ENCODE results near the gene LCN6. TPM values are rescaled to one million over a fixed set of nuclear protein-coding genes. Genes with fewer than 3 reads are reported as not detected.

The LCN6 gene
- total and polyA plus RNA-seq, 9 of the 15 experiments (the other 6 are each of a cell fraction or from before 2014, with no cell fraction given) = 0.10 to 0.45 (median 0.37) TPM; not detected in 5

GRCh38 chr9:136784997-136785361 lies 36.7 kb upstream of the LCN6 start (continued):
- TF ChIP-seq NFE2 (IDR thresholded peaks at IDR 0.05; ENCODE audit: low read depth) = peak; percentile 53; the same call in 1 of the 2 replicates
- no peak for TF ChIP-seq ZNF24 (IDR thresholded peaks at IDR 0.05)
- TF ChIP-seq GTF2A2 (tag; IDR thresholded peaks at IDR 0.05) = no peak
- TF ChIP-seq, protein P1, sequence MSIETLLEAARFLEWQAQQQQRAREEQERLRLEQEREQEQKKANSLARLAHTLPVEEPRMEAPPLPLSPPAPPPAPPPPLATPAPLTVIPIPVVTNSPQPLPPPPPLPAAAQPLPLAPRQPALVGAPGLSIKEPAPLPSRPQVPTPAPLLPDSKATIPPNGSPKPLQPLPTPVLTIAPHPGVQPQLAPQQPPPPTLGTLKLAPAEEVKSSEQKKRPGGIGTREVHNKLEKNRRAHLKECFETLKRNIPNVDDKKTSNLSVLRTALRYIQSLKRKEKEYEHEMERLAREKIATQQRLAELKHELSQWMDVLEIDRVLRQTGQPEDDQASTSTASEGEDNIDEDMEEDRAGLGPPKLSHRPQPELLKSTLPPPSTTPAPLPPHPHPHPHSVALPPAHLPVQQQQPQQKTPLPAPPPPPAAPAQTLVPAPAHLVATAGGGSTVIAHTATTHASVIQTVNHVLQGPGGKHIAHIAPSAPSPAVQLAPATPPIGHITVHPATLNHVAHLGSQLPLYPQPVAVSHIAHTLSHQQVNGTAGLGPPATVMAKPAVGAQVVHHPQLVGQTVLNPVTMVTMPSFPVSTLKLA (conservative IDR thresholded peaks at IDR 0.05) = peak; percentile 39 to 67; a peak in 3 of 4 replicates
- 0 out of 2 replicates have a peak, but pooled peaks have one; percentile 18 for TF ChIP-seq PBX2 (CRISPR knock-in tag; IDR thresholded peaks at IDR 0.05; ENCODE audit: low read depth)
- TF ChIP-seq PBX2 (tag; conservative IDR thresholded peaks at IDR 0.05; ENCODE audit: low read depth) = peak; percentile 55
- peak; percentile 63; the same call in 1 of the 2 replicates for TF ChIP-seq RAD51 (IDR thresholded peaks at IDR 0.05; ENCODE audit: borderline replicate concordance, low read depth)
- TF ChIP-seq, protein P2, sequence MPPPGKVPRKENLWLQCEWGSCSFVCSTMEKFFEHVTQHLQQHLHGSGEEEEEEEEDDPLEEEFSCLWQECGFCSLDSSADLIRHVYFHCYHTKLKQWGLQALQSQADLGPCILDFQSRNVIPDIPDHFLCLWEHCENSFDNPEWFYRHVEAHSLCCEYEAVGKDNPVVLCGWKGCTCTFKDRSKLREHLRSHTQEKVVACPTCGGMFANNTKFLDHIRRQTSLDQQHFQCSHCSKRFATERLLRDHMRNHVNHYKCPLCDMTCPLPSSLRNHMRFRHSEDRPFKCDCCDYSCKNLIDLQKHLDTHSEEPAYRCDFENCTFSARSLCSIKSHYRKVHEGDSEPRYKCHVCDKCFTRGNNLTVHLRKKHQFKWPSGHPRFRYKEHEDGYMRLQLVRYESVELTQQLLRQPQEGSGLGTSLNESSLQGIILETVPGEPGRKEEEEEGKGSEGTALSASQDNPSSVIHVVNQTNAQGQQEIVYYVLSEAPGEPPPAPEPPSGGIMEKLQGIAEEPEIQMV (tag; conservative IDR thresholded peaks at IDR 0.05; ENCODE audit: low read depth) = no peak
- no peak for TF ChIP-seq ZNF644 (tag; IDR thresholded peaks at IDR 0.05; ENCODE audit: low read depth)
- TF ChIP-seq, protein P3, sequence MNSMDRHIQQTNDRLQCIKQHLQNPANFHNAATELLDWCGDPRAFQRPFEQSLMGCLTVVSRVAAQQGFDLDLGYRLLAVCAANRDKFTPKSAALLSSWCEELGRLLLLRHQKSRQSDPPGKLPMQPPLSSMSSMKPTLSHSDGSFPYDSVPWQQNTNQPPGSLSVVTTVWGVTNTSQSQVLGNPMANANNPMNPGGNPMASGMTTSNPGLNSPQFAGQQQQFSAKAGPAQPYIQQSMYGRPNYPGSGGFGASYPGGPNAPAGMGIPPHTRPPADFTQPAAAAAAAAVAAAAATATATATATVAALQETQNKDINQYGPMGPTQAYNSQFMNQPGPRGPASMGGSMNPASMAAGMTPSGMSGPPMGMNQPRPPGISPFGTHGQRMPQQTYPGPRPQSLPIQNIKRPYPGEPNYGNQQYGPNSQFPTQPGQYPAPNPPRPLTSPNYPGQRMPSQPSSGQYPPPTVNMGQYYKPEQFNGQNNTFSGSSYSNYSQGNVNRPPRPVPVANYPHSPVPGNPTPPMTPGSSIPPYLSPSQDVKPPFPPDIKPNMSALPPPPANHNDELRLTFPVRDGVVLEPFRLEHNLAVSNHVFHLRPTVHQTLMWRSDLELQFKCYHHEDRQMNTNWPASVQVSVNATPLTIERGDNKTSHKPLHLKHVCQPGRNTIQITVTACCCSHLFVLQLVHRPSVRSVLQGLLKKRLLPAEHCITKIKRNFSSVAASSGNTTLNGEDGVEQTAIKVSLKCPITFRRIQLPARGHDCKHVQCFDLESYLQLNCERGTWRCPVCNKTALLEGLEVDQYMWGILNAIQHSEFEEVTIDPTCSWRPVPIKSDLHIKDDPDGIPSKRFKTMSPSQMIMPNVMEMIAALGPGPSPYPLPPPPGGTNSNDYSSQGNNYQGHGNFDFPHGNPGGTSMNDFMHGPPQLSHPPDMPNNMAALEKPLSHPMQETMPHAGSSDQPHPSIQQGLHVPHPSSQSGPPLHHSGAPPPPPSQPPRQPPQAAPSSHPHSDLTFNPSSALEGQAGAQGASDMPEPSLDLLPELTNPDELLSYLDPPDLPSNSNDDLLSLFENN (IDR thresholded peaks at IDR 0.05; ENCODE audit: low read depth in 2 of 2, low read length in 2 of 2) = no peak
- TF ChIP-seq ZNF584 (CRISPR knock-in tag; IDR thresholded peaks at IDR 0.05; ENCODE audit: low read depth) = no peak
- TF ChIP-seq TAF15 (IDR thresholded peaks at IDR 0.05; ENCODE audit: low read depth, low read length) = no peak
- TF ChIP-seq KLF6 (CRISPR knock-in tag; IDR thresholded peaks at IDR 0.05; ENCODE audit: borderline replicate concordance) = no peak
- TF ChIP-seq YBX1 (IDR thresholded peaks at IDR 0.05) = no peak
- TF ChIP-seq DDX20 (tag; IDR thresholded peaks at IDR 0.05; ENCODE audit: low read depth) = no peak
- no peak for TF ChIP-seq PURB (CRISPR knock-in tag; IDR thresholded peaks at IDR 0.05; ENCODE audit: low read depth)
- TF ChIP-seq ETS1 (conservative IDR thresholded peaks at IDR 0.05; ENCODE audit: control insufficient read depth, low read depth, low read length) = no peak
- TF ChIP-seq KLF10 (CRISPR knock-in tag; IDR thresholded peaks at IDR 0.05) = no peak

Measured in K562 (cell line).